K562 (cell line): ENCODE data around the gene UCN.

Source experiments
- FOXA1 ChIP-seq: fragments of 450-650 bp; IDR thresholded peaks from 2 replicates; pipeline ENCODE4 v1.6.1; 2016; ENCODE audit warnings: mild to moderate bottlenecking, borderline replicate concordance
- HNRNPUL1 ChIP-seq: fragments of 200-400 bp; formaldehyde crosslinking; IDR thresholded peaks from 2 replicates; pipeline ENCODE4 v1.6.1; 2017; ENCODE audit warnings: low read length
- MTA2 ChIP-seq: fragments of 450-650 bp; IDR thresholded peaks from 2 replicates; pipeline ENCODE4 v1.6.1; 2016; ENCODE audit warnings: low read depth
- TF ChIP-seq, protein P1 (sequence below): sonication (generic); formaldehyde crosslinking; IDR thresholded peaks from 2 replicates; pipeline ENCODE4 v1.8.1; 2023; ENCODE audit warnings: missing genetic modification reagents, mild to moderate bottlenecking, borderline replicate concordance

DNA sequence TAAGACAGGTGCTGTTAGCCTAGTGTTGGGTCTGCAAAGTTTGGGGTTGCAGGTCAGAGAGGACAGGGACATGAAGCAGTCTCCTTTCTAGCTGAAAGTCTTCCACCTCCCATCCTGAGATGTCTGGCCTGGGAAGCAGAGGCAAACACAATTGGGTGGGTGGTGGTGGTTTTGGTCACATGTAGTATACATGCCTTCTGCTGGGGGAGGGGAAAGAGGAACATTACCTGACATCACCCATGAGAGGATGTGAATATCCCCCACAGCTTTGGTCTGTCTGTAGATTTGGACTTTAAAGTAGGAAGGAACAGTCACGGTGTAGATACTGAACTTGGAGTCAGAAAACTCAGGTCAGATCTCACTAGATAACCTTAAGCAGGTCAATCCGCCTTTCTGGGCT lies 37.6 kb downstream of the UCN start:
- TF ChIP-seq FOXA1 (no peak), MTA2 (no peak), HNRNPUL1 (no peak)
- TF ChIP-seq, protein P1, sequence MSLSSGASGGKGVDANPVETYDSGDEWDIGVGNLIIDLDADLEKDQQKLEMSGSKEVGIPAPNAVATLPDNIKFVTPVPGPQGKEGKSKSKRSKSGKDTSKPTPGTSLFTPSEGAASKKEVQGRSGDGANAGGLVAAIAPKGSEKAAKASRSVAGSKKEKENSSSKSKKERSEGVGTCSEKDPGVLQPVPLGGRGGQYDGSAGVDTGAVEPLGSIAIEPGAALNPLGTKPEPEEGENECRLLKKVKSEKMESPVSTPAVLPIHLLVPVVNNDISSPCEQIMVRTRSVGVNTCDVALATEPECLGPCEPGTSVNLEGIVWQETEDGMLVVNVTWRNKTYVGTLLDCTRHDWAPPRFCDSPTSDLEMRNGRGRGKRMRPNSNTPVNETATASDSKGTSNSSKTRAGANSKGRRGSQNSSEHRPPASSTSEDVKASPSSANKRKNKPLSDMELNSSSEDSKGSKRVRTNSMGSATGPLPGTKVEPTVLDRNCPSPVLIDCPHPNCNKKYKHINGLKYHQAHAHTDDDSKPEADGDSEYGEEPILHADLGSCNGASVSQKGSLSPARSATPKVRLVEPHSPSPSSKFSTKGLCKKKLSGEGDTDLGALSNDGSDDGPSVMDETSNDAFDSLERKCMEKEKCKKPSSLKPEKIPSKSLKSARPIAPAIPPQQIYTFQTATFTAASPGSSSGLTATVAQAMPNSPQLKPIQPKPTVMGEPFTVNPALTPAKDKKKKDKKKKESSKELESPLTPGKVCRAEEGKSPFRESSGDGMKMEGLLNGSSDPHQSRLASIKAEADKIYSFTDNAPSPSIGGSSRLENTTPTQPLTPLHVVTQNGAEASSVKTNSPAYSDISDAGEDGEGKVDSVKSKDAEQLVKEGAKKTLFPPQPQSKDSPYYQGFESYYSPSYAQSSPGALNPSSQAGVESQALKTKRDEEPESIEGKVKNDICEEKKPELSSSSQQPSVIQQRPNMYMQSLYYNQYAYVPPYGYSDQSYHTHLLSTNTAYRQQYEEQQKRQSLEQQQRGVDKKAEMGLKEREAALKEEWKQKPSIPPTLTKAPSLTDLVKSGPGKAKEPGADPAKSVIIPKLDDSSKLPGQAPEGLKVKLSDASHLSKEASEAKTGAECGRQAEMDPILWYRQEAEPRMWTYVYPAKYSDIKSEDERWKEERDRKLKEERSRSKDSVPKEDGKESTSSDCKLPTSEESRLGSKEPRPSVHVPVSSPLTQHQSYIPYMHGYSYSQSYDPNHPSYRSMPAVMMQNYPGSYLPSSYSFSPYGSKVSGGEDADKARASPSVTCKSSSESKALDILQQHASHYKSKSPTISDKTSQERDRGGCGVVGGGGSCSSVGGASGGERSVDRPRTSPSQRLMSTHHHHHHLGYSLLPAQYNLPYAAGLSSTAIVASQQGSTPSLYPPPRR (CRISPR knock-in tag), result no peak
